Fibroblast of skin of abdomen (primary cell): ENCODE measurements around the gene MPV17.
"Not testable (repeated sequence)": the region's sequence is repeated elsewhere in the genome, so short reads cannot be mapped to it uniquely, and the experiment has no call there.

Experiments used
- DNase-seq: peaks from one replicate; pipeline ENCODE4 v3.0.0-alpha.2; 2013

MPV17 gene

DNA sequence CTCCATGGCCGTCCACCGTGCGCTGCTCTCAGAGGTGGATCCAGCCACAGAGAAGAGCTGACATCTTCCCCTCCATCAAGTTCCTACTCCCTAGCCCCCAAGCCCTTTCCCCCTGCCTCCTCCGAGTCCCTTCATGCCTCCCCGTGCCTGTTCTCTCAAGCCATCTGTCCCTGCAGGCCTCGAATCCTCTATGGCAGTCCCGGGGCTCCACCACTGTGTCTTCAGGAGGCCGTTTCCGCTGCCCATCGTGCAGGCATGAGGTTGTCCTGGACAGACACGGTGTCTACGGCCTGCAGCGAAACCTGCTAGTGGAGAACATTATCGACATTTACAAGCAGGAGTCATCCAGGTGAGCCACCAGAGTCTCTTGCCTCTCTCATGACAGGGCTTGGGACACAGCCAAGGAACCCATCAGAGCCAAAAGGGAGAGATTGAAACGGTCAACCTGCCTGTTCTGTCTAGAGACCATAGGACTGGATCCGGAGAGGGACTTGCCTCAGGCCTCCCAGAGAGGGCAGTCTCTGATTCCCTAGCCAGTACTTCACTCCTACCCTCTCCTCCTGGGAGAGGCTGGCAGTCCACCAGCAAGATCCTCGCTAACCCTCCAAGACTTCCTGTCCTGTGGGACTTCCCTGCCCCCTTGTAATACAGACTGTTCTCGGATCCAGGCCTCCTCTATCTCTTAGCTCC, 24.4 kb downstream of the MPV17 start:
- DNase-seq, result no peak

DNA sequence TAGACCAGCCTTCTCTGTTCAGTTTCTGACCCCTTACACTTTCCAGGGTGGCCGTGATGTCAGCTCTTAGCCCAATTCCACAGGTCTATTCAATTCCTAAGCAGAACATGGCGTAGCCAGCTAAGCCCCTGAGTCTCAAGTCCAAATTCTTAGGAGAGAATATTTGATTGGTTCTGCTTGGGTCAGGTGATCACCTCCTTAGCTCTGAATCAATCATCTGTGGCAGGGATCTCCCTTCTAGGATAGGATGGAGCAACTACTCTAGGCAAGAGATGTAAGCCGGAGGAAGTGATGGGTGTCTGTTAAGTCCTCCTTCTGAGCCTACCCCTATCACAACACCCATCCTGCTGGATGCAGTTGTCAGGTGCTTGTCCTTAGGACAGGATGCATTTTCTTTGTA, 25.7 kb downstream of the MPV17 start:
- no peak for DNase-seq

DNA sequence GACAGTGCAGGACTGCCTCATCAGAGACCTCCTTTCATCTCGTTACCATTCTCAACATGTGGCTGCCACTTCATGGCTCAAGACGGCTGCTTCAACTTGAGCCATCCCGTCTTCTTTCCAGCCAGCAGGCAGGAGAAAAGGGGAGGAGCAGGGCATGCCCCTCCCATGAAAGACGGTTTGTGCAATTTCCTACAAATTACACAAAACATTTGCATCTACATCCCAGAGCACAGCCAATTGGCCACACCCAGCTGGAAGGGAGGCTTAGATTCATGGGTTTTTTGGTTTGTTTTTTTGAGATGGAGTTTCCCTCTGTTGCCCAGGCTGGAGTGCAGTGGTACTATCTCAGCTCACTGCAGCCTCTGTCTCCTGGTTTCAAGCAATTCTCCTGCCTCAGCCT, 26.4 kb downstream of the MPV17 start:
- no peak for DNase-seq

GRCh38 chr2:27294928-27295327, 28.0 kb downstream of the MPV17 start:
- DNase-seq, result no peak

GRCh38 chr2:27291865-27292264, 31.0 kb downstream of the MPV17 start:
- no peak for DNase-seq

DNA sequence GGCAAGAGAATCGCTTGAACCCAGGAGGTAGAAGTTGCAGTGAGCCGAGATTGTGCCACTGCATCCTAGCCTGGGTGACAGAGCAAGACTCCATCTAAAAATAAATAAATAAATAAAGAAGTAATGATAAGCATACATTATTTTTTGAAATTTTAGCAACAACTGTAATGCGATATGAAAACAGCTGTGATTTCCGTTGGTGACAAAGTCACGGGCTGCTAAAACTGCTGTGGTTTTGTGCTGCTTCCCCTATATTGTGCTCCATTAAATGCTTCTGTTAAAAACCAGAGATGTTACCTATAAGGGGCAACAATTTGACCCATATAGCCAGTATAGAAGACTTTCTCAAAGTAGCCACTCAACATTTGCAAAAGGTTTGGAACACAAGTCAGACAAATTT, 32.3 kb downstream of the MPV17 start:
- no peak for DNase-seq

- no peak for DNase-seq
Measured at GRCh38 chr2:27288610-27289009, 34.3 kb downstream of the MPV17 start.

DNA sequence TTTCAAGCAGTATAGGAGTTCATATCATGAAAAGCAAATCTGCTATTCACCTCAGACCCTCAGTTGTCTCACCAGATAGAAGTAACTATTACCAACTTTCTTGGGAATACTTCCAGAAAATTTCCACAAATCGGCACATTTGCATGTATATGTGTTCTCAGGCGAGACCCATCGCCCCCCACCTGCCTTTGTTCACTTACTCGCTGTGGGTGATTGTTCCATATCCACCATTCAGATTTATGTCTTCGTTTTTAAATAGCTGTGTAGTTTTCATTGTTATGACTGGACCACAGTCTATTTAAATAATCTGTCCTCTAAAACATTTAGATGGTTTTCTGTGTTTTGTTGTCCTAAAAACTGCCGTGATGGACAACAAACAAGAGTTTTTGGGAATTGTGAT, 37.4 kb downstream of the MPV17 start:
- no peak for DNase-seq

- DNase-seq, result no peak
Measured at GRCh38 chr2:27284996-27285395, 37.9 kb downstream of the MPV17 start.

- DNase-seq, result no peak
Measured at GRCh38 chr2:27282892-27283291, 40.0 kb downstream of the MPV17 start.

- no peak for DNase-seq
Measured at GRCh38 chr2:27281855-27282559, 40.9 kb downstream of the MPV17 start, which contains the start of gene TRIM54. TSS of gene TRIM54 (plus strand) at chr2:27282429. CDS start at chr2:27282732, 303 bp downstream.

GRCh38 chr2:27281442-27281841, 41.5 kb downstream of the MPV17 start:
- DNase-seq, result no peak

DNA sequence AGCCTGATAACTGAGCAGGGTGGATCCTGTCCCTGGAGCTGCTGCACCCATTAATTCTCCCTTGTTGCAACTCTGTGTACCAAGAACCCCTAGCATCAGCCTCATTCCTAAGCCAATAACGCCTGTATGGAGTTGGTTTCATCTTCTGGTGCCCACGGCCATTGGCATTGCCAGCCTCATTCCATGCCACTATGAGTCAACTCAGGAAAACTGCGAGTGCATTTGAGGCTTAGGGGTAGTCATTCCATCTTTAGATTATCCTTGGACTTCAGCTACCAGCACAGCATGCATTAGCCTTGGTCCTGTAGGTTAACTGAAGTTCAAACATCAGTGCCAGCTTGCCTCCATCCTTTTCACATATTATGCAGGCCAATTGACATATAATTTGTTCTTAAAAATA, 42.1 kb downstream of the MPV17 start:
- no peak for DNase-seq

DNA sequence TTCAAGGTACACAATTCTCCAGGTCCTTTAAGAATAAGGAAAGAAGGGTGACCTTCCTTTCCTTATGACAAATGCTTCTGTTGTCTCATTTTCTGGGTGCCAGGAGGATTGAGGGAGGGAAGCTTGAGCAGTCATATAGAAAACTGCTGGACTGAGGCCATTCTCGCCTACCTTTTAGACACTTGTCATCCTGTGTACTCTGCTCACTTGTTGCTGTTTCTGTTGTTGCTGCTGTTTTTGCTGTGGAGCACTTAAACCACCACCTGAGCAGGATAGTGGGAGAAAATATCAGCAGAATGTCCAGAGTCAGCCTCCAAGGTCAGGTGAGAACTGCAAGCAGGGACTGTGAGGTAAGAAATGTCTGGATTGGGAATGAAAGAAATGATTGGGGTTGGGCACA, 44.9 kb downstream of the MPV17 start:
- DNase-seq, result no peak

GRCh38 chr2:27275211-27276150, 47.4 kb downstream of the MPV17 start, which contains the start of gene DNAJC5G:
TSS of gene DNAJC5G (plus strand) at chr2:27275433. CDS start at chr2:27276729, 1,296 bp downstream.
- DNase-seq, result no peak

DNA sequence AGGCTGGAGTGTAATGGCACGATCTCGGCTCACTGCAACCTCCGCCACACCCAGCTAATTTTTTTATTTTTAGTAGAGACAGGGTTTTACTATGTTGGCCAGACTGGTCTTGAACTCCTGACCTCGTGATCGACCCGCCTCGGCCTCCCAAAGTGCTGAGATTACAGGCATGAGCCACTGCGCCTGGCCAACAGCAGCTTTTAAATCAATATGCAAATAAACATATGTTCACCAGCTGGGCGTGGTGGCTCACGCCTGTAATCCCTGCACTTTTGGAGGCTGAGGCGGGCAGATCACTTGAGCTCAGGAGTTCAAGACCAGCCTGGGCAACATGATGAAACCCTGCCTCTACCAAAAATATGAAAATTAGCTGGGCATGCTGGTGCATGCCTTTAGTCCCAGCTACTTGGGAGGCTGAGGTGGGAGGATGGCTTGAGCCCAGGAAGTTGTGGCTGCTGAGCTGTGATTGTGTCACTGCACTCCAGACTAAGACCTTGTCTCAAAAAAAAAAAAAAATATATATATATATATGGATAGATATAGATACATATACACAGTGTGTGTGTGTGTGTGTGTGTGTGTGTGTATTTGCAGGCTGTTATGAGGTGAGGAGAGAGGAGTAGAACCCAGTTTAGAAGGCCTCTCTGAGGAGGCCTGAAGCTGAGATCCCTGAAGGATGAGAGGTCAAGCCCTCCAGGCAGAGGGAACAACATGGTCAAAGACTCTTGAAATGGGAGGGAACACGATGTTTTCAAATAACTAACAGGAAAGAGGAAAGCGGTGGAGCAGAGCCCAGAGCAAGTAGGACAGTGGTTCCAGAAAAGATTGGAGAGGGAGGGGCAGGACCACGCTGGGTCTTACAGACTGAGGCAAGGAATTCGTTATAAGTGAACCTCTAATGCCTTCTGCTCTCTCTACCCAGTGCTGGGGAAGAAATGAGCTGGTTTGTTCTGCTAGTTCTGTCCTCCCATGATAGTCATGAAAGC, 50.1 kb downstream of the MPV17 start:
- not testable (repeated sequence) for DNase-seq

GRCh38 chr2:27271631-27272340, 51.1 kb downstream of the MPV17 start:
- no peak for DNase-seq

- DNase-seq, result no peak
Measured at GRCh38 chr2:27270670-27271069, 52.2 kb downstream of the MPV17 start.

DNA sequence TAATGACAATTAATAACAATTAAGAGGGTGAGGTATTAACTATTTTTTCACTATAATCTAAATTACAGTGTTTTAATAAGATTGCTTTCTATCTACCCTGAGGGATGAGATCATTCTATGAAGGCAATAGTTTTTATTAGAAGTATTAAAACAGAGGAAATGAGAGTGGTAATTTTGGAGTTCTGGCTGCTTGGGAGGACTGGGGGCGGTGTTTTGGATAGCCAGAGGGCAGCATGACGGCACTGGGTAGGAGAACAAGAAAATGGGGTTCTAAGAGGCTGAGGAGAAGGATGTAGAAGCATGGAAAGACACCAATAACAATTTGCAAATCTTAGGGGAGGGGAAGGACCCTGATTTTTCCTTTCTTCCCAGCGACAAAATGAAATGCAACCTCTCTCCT, 52.8 kb downstream of the MPV17 start:
- DNase-seq, result no peak

- not testable (repeated sequence) for DNase-seq
Measured at GRCh38 chr2:27268296-27268695, 54.6 kb downstream of the MPV17 start.

DNA sequence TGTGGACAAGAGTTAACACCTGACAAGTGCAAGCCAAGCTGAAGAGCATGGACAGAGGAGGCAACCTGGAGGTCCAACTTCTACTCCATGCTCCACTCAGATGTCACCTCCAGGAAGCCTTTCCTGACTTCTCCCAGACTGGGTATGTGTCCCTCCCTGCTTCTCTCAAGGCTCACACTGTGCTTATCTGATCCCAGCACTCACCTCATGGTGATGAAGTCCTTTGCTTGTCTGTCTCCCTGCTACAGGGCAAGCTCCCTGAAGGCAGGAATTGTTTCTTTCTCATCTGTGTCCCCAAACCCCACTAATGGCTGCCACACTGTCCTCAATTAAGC, 57.4 kb downstream of the MPV17 start:
- no peak for DNase-seq
